Stimulated activated CD8-positive, alpha-beta memory T cell treated with anti-CD3 and anti-CD28 coated beads, Interleukin-12 subunit alpha, Interleukin-12 subunit beta, amount 100 ng/mL, for 24 hours (primary cell): ENCODE measurements around the gene MCF2L.

Source experiments
- DNase-seq: peaks from one replicate; pipeline ENCODE4 v3.0.0-alpha.2; 2020; ENCODE audit errors: extremely low read depth

MCF2L gene

DNA sequence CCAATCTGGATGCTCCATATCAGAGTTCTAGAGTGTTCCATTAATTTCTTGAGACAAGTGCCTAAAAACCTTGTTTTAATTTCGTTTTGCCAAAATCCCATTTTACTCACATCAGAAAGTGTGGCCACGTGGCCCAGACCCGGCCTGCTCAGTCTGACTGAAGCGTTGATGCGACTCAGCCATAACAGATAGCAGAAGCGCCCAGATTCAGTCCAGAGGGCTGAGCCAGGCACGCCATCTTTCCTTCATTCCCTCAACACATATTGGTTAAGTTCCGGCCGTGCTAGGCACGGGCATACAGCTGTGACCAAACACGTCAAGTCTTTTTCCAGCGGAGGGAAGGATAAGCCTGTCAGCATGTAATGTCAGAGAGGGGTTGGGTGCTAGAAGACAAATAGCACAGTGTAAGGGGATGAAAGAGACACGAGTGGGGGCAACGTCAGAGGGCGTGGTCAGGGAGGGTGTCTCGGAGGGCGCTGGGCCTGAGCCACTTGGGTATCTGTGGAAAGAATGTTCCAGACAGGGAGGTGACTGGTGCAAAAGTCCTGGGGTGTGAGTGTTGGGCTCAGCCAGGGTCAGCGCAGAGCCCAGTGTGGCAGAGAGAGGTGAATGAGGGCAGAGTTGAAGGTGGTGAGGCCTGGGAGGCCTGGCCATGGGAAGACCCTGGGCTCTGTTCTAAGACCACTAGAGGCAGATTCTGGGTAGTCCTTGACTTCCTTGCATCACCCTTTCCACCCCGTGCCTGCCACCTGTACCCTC lies 156.7 kb downstream of the MCF2L start:
- DNase-seq, result no peak

DNA sequence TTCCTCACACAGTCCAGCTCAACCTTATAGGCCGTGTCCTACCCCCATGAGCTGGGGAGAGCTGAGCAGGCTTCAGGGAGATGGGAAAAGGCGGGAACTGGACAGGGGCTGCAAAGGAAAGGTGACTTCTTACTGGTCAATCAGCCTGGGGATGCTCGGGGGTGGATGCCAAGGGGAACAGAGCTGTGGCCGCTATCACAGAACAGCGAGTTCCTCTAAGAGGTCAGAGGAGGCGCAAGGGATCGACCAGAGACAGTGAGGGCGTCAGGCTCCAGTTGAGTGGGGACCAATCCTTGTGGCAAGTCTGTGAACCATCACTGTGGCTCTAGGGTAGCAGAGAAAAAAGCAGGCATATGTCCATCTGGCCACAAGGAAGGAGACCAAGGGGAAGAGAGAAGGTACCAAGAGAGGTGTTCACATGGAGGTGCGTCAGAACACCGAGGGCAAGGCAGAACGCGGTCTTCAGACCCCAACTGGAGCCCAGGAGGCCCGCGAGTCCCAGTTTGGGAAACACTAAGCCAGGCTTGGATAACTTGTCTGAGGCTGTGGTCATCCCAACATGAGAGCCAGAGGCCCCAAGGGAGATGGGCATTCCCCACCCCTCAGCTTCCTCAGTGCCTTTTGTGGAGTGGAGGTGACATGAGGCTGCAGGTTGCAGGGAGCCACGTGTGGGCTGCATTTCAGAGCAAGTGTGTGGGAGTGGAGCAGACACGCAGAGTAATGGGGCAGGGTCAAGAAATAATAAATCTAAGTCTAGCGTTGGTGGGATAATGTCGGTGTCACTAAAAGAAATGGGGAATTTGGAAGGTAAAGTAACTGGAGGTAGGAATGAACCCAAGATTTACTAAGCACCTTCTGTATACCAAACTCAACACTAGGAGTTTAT lies 157.5 kb downstream of the MCF2L start:
- DNase-seq, result no peak

DNA sequence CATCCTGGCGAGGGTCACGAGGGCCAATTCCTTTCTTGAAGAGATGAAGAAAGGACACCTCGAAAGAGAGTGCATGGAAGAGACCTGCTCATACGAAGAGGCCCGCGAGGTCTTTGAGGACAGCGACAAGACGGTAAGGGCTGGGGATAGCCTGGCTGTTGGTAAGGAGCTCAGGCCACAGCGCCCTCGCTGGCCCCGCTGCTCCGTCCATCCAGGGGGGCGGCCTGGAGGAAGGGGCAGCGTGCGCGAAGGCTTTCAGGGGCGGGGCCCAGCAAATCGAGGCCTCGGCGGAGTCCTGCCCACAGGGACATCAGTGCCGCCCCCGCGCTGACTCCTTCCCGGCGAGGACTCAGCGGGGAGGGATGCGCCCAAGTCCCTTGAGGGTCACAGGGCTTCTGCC lies 160.5 kb downstream of the MCF2L start:
- DNase-seq, result no peak

DNA sequence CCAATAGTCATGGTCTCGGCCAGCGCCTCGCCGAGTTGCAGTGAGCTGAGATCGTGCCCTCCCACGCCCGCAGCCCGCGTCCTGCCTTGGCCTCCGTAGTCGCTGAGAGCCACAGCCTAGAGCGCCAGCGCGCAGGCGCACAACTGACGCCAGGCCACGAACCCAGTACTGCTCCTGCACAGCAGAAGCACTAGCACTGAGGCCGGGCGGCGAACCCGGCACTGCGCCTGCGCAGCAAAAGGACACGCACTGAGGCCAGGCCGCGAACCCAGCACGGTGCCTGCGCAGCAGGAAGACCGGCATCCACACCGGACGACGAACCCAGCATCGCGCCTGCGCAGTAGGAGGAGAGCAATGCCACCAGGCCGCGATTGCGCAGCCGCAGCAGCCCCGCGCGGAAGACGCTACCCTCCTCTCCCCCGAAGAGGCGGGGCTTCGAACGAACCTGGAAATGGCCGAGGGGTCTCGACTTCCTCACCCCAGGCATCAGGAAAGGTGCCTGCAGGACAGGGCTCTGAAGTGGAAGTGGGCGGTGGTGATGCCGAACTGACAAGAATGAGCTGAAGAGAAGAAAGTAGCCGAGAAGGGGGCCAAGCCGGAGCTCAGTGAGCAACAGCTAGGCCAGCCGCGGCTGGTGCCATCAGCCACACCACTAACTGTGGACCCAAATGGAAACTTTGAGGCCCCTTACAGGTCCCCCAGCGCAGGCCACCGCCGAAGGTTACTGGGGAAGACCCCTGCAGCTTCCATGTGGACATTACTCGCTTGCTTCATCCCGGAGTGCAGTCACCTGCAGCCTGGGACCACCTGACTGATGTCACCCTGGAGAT lies 161.1 kb downstream of the MCF2L start:
- no peak for DNase-seq

DNA sequence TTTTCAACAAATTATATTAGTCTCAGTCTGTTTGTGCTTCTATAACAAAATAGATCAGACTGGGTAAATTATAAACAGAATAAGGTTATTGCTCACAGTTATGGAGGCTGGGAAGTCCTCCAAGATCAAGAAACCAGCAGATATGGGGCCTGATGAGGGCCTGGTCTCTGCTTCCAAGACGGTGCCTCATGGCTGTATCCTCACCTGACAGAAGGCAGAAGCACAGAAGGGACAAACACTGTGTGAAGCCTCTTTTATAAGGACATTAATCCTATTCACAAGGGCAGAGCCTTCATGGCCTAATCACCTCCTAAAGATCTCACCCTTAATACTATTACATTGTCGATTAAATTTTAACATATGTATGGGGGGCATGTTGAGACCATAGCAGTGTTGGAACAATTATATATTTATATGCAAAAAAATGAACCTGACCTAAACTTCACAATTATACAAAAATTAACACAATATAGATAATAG lies 166.3 kb downstream of the MCF2L start:
- no peak for DNase-seq

DNA sequence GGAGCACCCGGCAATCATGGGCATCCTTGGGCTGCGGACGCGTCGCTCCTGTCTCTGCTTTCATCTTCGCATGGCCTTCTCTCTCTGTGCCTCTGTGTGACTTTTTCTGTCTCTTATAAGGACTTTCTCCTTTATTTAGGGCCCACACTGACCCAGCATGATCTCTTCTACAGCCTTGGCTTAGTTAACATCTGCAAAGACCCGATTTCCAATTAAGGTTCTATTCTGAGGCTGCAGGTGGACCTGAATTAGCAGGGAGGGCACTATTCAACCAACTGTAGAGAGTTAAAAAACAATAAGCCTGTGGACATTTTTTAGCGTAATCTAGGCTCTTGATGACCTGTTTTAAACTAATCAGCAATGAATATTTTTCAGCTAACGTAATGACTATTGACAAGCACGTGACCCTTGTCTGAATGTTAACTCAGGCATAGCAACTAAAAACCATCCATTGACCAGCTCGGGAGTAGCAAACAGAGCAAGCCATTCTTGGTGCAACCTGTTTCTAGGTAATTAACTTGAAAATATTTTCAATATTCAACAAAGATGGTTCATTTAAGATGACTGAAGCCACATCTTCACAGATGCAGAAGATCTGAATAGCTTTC lies 168.8 kb downstream of the MCF2L start:
- no peak for DNase-seq

DNA sequence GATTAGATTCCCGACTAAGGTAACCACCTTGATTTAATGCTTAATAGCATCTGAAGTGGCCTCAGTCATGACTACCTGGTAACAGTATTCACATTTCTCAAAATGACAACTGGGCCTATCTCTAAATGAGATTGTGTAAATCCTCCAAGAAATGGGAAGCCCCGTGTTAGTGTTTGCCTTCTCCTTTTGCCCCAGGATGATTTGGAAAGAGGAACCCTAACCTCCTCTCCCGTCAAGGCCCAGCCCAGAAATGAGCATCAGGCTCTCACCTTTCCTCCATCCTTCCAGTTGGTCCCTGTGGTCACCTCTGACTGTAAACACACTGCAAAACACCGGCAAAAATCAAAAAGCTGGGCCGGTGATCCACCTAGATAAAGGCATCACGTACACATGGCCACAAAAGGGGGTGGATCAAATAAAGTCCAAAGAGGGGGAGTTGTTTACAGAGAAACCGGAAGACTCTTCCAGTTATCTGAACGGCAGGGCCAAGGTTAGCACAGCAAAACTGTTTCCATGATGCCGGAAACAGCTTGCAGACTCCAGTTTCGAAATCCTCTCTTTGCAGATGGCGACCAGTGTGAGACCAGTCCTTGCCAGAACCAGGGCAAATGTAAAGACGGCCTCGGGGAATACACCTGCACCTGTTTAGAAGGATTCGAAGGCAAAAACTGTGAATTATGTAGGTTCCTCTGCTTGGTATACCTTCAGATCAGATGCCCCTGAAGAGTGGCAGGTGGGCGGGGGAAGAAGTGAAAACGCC lies 170.0 kb downstream of the MCF2L start:
- no peak for DNase-seq

DNA sequence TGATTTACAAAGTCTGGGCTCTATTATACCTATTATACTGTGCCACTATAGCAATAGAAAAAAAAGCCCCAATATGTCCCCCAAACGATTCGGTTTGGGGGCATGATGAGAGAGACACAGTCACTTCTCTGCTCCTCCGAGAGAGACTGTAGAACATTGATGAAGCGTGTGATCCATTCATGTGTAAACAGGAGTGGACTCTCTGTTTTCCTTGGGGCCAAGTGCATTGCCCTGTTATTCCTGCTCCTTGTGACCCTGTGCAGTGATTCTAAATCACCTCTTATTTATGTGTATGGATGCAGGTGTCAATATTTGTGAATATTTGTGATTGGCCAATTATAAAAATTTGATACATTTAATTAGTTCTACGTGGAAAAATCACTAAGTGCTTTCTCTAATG lies 170.6 kb downstream of the MCF2L start:
- DNase-seq, result no peak

DNA sequence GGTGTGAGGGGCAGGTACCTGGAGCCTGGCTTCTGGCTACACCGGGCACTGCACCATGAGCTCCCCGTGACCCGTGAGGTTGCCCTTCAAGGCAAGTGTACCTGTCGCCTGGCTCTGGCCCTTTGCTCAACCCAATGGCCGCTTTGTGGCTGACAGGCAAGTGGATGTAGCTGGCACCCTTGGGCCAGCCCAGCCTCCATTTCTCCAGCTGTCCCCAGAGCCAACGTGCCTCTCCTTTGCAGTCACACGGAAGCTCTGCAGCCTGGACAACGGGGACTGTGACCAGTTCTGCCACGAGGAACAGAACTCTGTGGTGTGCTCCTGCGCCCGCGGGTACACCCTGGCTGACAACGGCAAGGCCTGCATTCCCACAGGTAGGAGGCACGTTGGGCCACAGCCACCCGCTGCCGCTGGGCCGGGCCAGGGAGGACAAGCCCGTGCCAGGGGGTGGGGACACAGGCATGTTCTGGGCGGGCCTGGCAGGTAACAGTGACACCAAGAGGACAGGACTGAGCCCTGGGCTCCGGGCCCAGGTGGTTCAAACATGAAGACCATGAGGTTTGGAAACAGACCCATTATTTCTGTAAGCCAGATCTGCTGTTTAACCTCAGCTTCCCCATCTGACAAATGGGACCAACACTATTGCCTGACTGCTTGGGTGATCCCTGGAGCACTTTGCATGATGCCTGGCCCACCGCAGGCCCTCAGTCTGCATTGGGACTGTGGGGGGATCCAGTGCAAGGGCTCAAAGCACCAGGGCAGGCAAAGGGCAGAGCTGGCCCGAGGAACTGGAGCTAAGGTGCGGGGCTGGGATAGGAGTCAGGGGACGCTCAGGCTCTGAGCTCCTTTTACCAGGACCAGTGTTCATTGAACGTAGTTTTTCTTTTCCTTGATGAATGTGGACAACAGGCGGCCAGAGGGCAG lies 171.9 kb downstream of the MCF2L start:
- DNase-seq, result no peak

DNA sequence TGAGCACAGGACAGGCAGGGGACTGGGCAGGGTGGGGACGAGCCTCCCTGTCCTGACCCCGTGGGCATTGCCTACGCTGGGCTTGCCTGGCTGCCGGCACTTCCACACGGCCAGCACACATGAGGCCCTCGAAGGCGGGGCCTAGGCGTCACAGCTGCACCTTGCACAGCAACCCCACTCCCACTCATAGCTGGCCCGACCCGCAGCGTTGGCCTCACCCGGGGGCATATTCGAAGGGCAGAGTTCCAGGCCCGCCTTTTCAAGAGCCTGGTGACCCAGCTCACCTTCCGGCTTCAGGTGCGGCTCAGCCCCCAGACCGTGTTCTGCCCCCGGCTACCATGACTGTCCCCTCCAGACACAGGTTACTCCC lies 172.6 kb downstream of the MCF2L start:
- DNase-seq, result no peak

DNA sequence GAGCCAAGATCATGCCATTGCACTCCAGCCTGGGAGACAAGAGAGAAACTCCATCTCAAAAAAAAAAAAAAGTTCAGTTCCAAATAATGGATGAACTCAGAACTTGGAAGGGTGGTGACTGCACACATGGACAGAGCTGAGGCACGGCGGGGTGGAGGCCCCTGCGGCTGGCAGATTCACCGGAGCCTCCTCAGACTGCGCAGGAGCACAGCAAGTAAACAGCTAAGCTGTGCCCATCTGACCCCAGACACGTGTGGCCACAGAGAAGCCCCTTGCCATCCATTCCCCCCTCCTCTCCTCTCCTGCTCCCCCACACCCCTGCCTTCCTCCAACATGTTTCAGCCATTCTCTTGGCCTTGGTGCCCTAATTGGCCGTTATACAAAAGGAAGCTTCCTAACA lies 173.9 kb downstream of the MCF2L start:
- no peak for DNase-seq

DNA sequence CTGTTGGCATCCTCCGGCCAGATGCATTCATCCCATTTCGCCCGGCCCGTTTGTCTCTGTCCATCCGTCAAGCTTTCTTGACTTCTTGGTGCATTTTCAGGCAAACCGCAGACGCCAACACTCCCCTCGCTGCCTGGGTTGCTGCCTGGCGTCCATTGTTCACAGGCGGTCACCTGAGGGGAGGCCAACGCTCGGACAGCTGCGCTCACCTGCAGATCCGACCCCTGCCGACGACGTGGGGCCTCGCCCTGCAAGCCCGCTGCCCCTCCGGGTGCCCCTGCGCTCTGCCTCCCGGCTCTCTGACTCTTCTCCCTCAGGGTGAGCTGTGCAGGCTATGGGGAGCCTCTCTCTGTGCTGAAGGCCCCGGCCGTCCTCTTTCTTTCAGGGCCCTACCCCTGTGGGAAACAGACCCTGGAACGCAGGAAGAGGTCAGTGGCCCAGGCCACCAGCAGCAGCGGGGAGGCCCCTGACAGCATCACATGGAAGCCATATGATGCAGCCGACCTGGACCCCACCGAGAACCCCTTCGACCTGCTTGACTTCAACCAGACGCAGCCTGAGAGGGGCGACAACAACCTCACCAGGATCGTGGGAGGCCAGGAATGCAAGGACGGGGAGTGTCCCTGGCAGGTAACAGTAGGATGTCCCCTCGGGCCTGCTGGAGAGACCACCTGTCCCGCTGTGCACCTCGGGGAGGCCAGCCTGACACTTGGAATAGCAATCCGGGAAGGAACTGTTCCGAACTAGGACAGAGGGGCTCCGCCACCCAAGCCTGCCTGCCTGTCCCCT lies 174.6 kb downstream of the MCF2L start:
- DNase-seq, result no peak

DNA sequence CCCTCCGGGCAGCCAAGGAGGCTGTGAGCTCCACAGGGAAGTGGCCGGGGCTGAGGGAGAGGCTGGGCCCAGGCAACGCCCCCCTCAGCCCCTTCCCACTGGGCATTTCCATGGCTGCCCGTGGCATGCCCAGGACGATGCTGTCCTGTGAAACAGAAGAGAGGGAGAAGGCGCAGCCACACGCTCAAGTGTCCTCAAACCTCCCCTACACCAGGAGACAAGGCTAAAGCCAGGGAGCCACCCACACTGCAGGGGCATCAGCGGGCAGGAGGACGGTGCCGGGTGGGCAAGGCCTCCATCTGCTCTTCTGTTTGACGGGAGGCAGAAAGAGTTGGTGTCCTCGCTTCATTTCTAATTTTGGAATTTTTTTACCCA lies 175.2 kb downstream of the MCF2L start:
- DNase-seq, result no peak

DNA sequence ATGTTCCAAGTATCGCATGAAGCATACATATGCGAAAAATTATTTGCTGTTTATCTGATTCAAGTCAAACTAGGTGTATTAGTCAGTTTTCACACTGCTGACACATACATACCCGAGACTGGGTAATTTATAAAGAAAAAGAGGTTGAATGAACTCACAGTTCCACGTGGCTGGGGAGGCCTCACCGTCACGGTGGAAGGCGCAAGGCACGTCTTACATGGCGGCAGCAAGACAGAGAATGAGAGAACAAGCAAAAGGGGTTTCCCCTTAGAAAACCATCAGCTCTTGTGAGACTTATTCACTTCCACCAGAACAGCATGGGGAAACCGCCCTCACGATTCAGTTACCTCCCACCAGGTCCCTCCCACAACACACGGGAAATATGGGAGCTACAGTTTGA lies 176.5 kb downstream of the MCF2L start:
- DNase-seq, result no peak

DNA sequence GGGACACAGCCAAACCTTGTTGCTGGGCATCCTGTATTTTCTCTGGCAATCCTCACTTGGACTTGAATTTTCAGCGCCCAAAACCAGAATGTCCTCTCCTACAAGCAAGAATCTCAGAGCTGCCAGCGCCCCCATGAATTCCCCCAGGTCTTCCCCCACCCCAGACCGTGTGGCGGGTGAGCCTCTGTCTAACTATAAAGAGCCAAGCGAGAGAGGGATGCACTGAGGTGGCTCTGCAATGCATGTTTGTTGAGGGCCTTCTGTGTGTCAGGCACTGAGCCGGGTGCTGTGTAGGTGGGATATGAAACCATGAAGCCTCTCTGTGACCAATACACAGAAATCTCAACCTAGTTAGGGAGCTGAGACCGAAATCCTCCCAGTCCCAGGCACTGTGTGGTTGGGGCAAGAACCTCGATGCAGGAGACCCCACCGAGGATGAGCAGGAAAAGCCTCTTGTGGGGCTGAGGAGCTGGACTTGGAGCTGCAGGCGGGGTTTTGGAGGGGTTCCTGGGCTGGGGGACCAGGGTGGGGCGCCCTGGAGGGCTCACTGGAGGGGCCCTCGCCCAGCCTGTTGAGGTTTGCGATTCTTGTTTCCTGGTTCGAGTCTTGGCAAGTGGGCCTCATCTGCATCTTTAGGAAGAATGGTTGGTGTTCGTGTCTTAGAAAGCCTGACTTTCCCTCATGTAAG lies 177.0 kb downstream of the MCF2L start:
- no peak for DNase-seq

DNA sequence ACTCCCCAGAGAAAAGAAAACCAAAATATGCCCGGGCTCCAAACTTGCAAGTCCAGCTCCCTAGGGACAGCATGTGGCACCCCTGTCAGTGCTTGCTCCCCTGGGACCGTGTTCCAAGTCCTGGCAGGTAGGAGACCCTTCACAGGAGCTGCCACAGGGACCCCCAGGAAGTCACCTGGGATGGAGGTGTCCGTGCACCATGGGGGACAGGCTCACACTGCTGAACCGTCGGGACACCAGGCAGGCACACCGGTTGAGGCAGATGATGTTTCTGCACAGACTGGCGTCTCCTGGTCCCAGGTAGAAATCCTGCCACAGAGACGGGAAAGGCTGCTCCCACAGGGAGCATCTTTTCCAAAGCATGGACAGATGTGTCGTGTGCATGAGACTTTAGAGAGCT lies 177.7 kb downstream of the MCF2L start:
- DNase-seq, result no peak

DNA sequence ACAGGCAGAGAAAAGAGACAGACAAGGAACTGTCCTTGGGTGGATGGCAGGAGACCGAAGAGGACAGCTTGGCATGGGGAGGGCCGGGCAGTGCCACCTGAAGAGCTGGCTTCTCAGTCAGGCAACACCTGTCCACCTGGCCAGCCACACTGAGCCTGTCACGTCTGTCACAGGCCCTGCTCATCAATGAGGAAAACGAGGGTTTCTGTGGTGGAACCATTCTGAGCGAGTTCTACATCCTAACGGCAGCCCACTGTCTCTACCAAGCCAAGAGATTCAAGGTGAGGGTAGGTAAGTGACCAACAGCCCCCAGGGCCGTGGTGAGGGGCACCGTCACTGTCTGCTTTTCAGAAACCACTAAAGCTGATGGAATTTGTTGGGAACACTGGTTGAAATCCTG lies 178.2 kb downstream of the MCF2L start:
- DNase-seq, result no peak

DNA sequence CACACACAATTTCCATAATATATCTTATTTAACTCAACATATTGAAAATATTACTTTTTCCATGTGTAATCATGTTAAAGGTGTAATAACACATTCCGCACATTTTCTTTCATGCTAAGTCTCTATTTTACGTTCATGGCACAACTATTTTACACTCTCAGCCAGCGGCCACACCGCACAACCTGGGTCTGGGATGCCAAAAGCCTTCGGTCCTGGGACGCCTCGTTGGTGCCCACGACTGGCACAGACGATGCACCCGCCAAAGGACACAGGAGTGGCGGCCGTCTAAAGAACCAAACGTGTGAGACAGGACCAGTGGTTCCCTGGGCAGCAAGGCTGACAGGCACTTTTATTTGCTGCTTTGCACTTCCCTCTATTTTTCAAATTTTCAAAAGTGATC lies 179.4 kb downstream of the MCF2L start:
- no peak for DNase-seq
